ENCODE data around the gene LARP6. TPM values are rescaled to one million over a fixed set of nuclear protein-coding genes. Genes with fewer than 3 reads are reported as not detected.

The LARP6 gene
- total and polyA plus RNA-seq, 11 donors = 18.9 to 73.1 (median 43.6) TPM

DNA sequence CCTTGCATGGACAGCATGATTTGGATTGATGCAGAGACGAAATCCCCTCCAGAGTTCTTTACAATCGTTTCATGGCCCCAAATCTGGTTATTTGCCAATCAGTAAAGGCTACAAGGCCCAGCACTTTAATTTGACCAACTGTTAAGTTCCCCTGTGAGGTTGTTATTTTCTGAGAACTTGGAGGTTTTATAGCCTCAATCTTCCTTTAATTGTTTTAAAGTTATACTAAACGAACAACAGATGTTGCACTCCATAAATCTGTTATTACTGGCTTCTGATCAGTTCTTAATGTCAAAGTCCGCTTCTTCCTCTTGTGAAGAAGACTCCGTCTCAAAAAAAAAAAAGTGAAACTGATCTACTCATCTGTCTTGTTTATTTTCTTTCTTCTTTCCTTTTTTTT lies 30.8 kb downstream of the LARP6 start:
- DNase-seq (no peak), ATAC-seq (no peak)
- TF ChIP-seq POLR2A (IDR thresholded peaks at IDR 0.05) = no peak
- TF ChIP-seq CTCF (IDR thresholded peaks at IDR 0.05) = no peak
- peaks cover 0 to 3% (median 0%) of the 10 kb centered on the region in 12 donors for H3K9me3 ChIP-seq
- no peaks in the 10 kb centered on the region for H3K36me3 ChIP-seq
- 60 to 69% (median 62%) methylated on average over 5 of the region's 5 CpGs for WGBS, 4 donors
- H3K4me3 ChIP-seq = no peak overlapping the region
- no peaks in the 10 kb centered on the region for H3K27me3 ChIP-seq
- H3K4me1 ChIP-seq = peaks cover 0 to 19% (median 3%) of the 10 kb centered on the region in 12 donors
- no peak overlapping the region for H3K27ac ChIP-seq
- intact Hi-C loops (cut with DNase I) = no loop called here

DNA sequence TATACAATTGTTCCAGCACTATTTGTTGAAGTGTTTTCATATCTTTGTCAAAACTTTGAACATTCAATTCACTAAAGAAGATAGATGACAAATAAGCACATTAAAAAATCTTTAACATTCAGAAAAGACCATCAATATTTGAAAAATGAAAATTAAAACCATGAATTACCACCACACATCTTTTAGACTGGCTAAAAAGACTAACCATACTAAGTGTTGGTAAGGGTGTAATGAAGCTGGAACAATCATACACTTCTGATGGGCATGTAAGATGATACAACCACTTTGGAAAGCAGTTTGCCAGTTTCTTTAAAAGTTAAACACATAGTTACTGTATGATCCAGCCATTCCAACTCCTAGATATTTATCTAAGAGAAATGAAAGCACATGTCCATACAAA lies 33.7 kb downstream of the LARP6 start:
- TF ChIP-seq POLR2A (IDR thresholded peaks at IDR 0.05) = no peak
- TF ChIP-seq CTCF (IDR thresholded peaks at IDR 0.05) = no peak
- Histone ChIP-seq H3K36me3 (no peaks in the 10 kb centered on the region), H3K27ac (no peak overlapping the region), H3K4me1 (peaks cover 0 to 5% (median under 1%) of the 10 kb centered on the region in 12 donors), H3K27me3 (no peaks in the 10 kb centered on the region), H3K4me3 (no peak overlapping the region), H3K9me3 (peaks cover 0 to 3% (median 0%) of the 10 kb centered on the region in 12 donors)
- ATAC-seq = no peak
- intact Hi-C loops (cut with DNase I) = no loop called here
- DNase-seq = no peak

DNA sequence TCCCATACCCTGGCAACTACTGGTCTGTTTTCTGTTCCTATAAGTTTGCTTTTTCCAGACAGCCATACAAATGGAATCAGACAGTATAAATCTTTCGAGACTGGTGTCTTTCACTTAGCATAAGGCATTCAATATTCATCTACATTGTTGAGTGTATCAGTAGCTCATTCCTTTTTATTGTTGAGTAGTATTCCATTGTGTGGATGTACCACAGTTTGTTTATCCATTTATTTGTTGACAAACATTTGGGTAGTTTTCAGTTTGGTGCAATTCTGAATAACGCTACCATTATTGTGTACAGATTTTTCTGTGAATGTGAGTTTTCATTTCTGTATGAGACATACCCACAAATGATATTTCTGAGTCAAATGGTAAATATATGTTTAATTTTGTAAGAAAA lies 35.4 kb downstream of the LARP6 start:
- DNase-seq (no peak), ATAC-seq (no peak)
- no peaks in the 10 kb centered on the region for H3K36me3 ChIP-seq
- TF ChIP-seq CTCF (IDR thresholded peaks at IDR 0.05) (no peak), POLR2A (IDR thresholded peaks at IDR 0.05) (no peak)
- no peaks in the 10 kb centered on the region for H3K27me3 ChIP-seq
- WGBS, 4 donors = 95 to 100% (median 97%) methylated on average over 2 of the region's 2 CpGs
- no peak overlapping the region for H3K27ac ChIP-seq
- H3K4me1 ChIP-seq = no peaks in the 10 kb centered on the region
- no peak overlapping the region for H3K4me3 ChIP-seq
- intact Hi-C loops (cut with DNase I) = loop anchor here in 4 of 10 donors (10.0 kb wide), 4 partner anchors 94 to 1344 kb away; no protein-coding TSS in a partner anchor
- peaks cover 0 to 3% (median 0%) of the 10 kb centered on the region in 12 donors for H3K9me3 ChIP-seq

DNA sequence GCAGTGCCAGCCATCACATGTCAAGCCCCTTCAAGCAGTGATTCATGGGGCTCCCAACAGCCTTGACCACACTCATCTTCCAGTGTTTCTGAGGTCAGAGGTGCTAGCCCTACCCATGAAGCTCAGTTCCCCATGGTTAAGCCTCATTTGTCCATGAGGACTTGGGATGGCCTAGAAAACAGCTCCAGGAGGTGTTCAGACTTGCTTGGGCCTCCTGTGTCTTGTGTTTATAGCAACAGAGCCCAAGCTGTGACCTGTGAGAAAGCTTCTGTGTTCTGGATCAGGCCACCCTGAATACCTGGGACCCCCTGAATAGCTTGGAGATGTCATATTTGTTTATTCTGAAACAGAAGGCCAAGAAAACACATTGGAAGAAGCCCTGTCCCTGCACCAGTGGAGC lies 36.7 kb downstream of the LARP6 start:
- DNase-seq (no peak), ATAC-seq (no peak)
- H3K27me3 ChIP-seq = no peaks in the 10 kb centered on the region
- no peak for TF ChIP-seq CTCF (IDR thresholded peaks at IDR 0.05)
- no peak for TF ChIP-seq POLR2A (IDR thresholded peaks at IDR 0.05)
- H3K36me3 ChIP-seq = no peaks in the 10 kb centered on the region
- H3K9me3 ChIP-seq = peaks cover 0 to 3% (median 0%) of the 10 kb centered on the region in 12 donors
- peaks cover 0 to 2% (median 0%) of the 10 kb centered on the region in 12 donors for H3K4me1 ChIP-seq
- intact Hi-C loops (cut with DNase I) = loop anchor here in 4 of 10 donors (10.0 kb wide), 4 partner anchors 92 to 1342 kb away; no protein-coding TSS in a partner anchor
- H3K4me3 ChIP-seq = no peak overlapping the region
- H3K27ac ChIP-seq = no peak overlapping the region

All from heart left ventricle (tissue), 16 donors.